Medulla oblongata (tissue), 1 donor: Measurements from ENCODE around the gene CCDC182.

Experiments
- DNase-seq: peaks from one replicate; pipeline ENCODE4 v3.0.0-alpha.2; 2015; ENCODE audit errors: extremely low spot score

Gene CCDC182

GRCh38 chr17:57757735-57758134, 12.6 kb upstream of the CCDC182 start:
- no peak for DNase-seq

GRCh38 chr17:57756951-57757350, 11.9 kb upstream of the CCDC182 start:
- no peak for DNase-seq

- DNase-seq, result no peak
Observed at GRCh38 chr17:57755480-57756070, 10.5 kb upstream of the CCDC182 start.

- peak; percentile 67 for DNase-seq
Observed at GRCh38 chr17:57752031-57752905, 7.2 kb upstream of the CCDC182 start.

- DNase-seq, result no peak
Observed at GRCh38 chr17:57751348-57751971, 6.4 kb upstream of the CCDC182 start.

- no peak for DNase-seq
Observed at GRCh38 chr17:57750895-57751294, 5.8 kb upstream of the CCDC182 start.

GRCh38 chr17:57750109-57750871, 5.2 kb upstream of the CCDC182 start:
- DNase-seq, result peak; percentile 30

GRCh38 chr17:57749701-57750100, 4.6 kb upstream of the CCDC182 start:
- no peak for DNase-seq

GRCh38 chr17:57747221-57748017, 2.3 kb upstream of the CCDC182 start:
- peak; percentile 80 for DNase-seq

- DNase-seq, result no peak
Observed at GRCh38 chr17:57746221-57746620, 1.1 kb upstream of the CCDC182 start.

GRCh38 chr17:57744195-57745170, 616 bp downstream of the CCDC182 start:
- peak; percentile 45 for DNase-seq

GRCh38 chr17:57740235-57740528, 4.9 kb downstream of the CCDC182 start:
- DNase-seq, result no peak

GRCh38 chr17:57739402-57740234, 5.5 kb downstream of the CCDC182 start:
- no peak for DNase-seq

- no peak for DNase-seq
Observed at GRCh38 chr17:57737450-57737849, 7.6 kb downstream of the CCDC182 start.

GRCh38 chr17:57735707-57736106, 9.4 kb downstream of the CCDC182 start:
- no peak for DNase-seq

- no peak for DNase-seq
Observed at GRCh38 chr17:57735230-57735629, 9.9 kb downstream of the CCDC182 start.

- no peak for DNase-seq
Observed at GRCh38 chr17:57733085-57733484, 12.0 kb downstream of the CCDC182 start.

- peak; percentile 32 for DNase-seq
Observed at GRCh38 chr17:57732062-57732461, 13.0 kb downstream of the CCDC182 start.

GRCh38 chr17:57730026-57730701, 14.9 kb downstream of the CCDC182 start:
- DNase-seq, result no peak
